Measurements from ENCODE around the gene GALNT17. TPM values are rescaled to one million over a fixed set of nuclear protein-coding genes. Genes with fewer than 3 reads are reported as not detected.
"Not testable (repeated sequence)": the region's sequence is repeated elsewhere in the genome, so short reads cannot be mapped to it uniquely, and the experiment has no call there.

Gene GALNT17
- polyA plus RNA-seq, 3 donors, result 3.3 to 5.7 (median 4.0) TPM

DNA sequence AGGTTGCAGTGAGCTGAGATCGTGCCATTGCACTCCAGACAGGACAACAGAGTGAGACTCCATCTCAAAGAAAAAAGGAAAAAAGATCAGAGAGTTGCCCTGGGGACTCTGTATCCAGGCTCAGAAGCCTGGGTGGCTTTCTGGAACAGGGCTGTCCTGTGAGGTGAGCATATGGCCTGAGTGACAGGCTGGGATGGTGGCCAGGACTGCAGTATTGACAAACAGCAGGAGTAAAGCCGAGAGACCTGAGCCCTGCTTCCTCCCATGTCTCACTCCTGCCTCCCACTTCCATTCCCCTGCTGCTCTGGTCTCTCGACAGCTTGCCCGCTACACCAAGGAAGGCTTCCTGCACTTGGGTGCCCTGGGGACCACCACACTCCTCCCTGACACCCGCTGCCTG is 578.5 kb downstream of the GALNT17 start:
- no peak for DNase-seq (ENCODE audit: extremely low read depth in 1 of 11, low read depth in 9 of 11, low spot score in 4 of 11)

DNA sequence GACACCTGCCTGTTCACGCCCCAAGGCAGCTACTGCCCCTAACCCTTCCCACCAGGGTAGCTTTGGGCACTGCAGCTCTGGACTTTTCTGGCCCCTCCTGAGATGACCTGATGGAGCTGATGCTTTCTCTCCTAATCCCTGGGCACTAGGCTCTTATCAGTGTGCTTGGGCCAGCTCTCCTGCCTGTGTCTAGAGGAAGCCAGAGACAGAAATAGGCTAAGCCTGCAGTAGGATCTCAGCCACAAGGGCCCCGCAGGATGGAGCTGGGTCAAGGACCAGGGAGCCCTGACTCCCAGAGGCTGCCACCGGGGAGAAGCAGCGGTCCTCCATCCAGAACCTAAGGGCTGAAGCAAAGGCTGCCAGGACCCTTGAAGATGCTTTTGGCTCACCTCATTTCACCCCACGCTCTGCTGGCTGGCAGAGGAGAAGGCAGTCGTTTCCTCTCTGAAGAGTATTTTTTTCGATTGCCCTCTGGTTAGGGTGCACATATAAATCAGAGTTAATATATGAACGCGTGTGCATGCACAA is 580.8 kb downstream of the GALNT17 start:
- DNase-seq (ENCODE audit: extremely low read depth in 1 of 11, low read depth in 9 of 11, low spot score in 4 of 11), result no peak

DNA sequence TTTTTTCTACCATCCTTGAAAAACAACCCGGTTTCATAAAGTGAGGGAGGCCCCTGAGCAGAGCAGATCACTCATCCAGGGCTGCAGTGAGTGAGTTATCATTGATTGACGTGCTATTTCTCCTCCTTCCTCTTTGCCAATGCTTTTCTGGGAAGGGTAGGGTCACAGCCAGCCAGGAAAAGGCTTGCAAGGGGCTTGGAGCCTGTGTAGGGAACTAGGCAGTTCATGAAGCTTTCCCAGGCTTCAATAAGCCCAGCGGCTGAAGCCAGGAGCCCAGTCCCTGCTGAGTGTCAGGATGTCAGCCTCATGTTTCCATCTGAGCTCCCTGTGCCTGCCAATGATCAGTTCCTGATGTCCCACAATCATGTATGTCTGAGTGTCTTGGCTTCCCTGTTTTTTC is 584.7 kb downstream of the GALNT17 start:
- no peak for DNase-seq (ENCODE audit: extremely low read depth in 1 of 11, low read depth in 9 of 11, low spot score in 4 of 11)

DNA sequence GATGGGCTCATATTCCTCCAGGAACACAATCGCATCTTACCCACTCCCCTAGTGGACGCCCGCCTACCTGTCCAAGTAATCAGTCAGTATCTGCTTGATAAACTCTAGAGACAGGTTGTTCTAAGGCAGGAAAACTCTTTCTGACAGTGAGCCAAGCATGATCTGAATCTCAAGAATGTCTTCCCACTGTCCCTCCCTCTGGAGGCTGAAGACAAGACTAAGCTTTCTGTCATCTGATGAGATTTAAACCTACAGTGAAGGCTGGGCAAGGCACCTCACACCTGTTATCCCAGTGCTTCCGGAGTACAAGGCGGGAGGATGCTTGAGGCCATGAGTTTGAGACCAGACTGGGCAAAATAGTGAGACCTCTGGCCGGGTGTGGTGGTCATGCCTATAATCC is 586.6 kb downstream of the GALNT17 start:
- DNase-seq (ENCODE audit: extremely low read depth in 1 of 11, low read depth in 9 of 11, low spot score in 4 of 11), result no peak

DNA sequence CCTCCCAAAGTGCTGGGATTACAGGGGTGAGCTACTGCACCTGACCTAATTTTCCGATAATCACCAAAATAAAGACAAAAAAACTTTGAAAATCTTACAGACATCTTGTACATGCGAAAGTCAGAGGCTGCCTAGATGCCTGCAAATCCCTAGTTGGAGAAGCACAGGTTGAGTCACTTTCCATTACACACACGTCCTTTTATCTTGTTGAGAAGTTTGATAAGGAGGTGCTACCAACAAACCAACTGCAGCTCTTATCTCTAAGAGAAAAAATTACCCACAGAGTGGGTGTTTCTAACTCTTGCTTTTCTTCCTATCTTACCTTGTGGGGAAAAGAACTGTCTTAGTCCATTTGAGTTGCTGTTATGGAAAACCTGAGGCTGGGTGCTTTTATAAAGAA is 589.8 kb downstream of the GALNT17 start:
- DNase-seq (ENCODE audit: extremely low read depth in 1 of 11, low read depth in 9 of 11, low spot score in 4 of 11), result no peak

DNA sequence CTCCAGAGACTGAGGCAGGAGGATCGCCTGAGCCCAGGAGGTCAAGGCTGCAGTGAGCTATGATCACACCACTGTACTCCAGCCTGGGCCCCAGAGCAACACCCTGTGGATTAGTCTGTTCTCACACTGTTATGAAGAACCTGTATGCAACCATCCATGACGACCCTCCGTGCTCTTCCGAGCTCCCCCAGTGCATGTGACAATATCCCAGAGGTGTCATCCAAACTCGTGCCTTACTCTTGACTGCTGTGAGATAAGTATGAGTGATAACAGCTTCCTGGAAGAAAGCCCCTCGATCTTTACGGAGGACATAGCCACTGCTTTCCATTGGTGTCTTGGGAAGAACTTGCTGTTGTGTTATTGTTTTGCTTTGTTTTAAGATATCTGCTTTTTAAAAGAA is 591.9 kb downstream of the GALNT17 start:
- no peak for DNase-seq (ENCODE audit: extremely low read depth in 1 of 11, low read depth in 9 of 11, low spot score in 4 of 11)

DNA sequence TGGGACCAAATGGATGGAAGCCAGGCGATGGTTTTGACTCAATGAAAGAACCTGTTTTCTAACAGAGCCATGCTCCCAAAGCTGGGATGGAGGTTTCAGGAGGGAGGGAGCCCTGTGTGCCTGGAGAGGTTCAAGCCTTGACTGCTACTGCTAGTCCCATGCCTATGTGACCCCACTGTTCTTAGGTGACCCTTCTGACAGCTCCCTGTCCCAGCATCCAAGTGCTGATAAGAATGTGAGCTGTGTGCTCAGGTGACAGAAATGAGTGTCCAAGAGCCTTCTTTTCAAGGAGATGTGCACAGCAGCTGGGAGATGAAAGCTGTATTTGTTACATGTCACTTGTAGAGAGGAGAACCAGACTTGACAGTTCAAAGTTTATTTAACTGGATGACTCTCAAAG is 595.4 kb downstream of the GALNT17 start:
- DNase-seq (ENCODE audit: extremely low read depth in 1 of 11, low read depth in 9 of 11, low spot score in 4 of 11), result no peak

DNA sequence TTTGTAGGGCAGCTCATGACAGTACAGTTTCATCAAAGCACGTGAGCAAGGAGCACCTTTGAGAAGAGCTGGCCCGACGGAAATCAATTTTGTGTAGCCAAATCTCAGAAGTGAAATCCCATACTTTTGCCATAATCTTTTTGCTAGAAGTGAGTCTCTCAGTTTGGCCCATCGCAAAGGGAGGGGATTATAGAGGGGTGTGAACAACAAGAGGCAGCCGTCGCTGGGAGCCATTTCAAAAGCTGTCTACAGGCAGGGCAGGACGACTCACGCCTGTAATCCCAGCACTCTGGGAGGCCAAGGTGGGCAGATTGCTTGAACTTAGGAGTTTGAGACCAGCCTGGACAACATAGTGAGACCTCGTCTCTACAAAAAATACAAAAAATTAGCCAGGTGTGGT is 599.8 kb downstream of the GALNT17 start:
- DNase-seq (ENCODE audit: extremely low read depth in 1 of 11, low read depth in 9 of 11, low spot score in 4 of 11), result no peak

DNA sequence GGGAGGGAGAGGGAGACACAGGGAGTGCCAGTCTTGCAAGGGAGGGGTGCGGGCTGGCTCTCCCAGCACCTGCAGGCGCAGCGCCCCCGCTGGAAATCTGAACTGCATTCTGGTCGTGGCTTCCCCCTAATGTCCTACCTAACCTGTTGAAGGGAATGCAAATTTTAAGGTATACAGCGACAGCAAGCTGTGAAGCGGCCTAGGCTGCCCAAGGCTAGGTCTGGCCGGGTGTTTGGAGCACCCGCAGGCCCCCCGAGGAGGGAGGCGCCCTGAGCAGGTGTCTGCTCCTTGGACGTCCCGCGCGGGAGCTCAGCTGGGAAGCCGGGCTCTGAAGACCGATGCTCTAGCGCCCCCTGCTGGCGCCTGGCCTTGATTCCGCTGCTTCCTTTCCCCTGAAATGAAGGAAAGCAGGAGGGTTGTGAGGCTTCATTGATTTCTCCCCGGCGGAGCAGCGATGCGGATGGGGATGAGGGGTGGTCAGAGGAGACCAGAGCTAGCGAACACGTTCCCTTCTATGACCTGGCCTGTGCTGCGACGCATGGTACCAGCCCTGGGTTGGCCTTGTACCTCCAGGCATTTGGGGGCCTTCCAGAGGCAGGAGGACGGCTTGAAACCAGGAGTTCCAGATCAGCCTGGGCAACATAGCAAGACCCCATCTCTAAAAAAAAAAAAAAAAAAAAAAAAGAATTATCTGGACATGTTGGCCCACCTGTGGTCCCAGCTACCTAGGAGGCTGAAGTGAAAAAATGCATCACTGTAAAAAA is 601.3 kb downstream of the GALNT17 start:
- peak; percentile 65 to 85 (median 73) for DNase-seq (ENCODE audit: extremely low read depth in 1 of 11, low read depth in 9 of 11, low spot score in 4 of 11)

DNA sequence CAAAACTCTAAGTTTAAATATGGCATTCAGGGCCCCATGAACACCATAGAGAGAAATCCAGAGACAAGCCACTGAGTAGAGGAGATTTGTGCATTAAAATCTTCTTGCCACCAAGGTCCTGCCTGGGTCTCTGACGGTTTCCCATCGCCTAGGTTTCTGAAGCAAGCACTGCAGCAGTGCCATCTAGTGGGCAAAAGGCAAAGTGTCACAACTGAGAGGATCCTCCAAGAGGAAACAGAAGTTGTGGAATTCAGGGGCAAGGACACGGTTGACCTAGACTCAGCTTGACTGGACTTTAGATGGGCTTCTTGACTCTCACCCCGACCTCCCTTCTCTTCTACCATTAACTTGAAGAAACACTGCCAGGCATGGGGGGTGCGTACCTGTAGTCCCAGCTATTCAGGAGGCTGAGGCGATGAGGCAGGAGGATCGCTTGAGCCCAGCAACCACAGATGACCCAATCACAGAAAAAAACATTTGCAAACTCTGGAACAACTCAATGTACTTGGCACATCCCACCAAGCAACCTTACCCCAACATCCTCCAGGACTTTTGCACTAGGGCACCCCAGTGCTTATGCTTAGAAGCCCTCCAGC is 604.1 kb downstream of the GALNT17 start:
- DNase-seq (ENCODE audit: extremely low read depth in 1 of 11, low read depth in 9 of 11, low spot score in 4 of 11), result peak; percentile 61 to 83 (median 74)

DNA sequence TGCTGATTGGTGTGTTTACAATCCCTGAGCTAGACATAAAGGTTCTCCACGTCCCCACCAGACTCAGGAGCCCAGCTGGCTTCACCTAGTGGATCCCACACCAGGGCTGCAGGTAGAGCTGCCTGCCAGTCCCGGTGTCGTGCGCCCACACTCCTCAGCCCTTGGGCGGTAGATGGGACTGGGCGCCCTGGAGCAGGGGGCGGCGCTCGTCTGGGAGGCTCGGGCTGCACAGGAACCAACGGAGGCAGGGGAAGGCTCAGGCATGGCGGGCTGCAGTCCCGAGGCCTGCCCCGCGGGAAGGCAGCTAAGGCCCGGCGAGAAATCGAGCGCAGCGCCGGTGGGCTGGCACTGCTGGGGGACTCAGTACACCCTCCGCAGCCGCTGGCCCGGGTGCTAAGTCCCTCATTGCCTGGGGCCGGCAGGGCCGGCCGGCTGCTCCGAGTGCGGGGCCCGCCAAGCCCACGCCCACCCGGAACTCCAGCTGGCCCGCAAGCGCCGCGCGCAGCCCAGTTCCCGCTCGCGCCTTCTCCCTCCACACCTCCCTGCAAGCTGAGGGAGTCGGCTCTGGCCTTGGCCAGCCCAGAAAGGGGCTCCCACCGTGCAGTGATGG is 606.1 kb downstream of the GALNT17 start:
- not testable (repeated sequence) for DNase-seq (ENCODE audit: extremely low read depth in 1 of 11, low read depth in 9 of 11, low spot score in 4 of 11)

DNA sequence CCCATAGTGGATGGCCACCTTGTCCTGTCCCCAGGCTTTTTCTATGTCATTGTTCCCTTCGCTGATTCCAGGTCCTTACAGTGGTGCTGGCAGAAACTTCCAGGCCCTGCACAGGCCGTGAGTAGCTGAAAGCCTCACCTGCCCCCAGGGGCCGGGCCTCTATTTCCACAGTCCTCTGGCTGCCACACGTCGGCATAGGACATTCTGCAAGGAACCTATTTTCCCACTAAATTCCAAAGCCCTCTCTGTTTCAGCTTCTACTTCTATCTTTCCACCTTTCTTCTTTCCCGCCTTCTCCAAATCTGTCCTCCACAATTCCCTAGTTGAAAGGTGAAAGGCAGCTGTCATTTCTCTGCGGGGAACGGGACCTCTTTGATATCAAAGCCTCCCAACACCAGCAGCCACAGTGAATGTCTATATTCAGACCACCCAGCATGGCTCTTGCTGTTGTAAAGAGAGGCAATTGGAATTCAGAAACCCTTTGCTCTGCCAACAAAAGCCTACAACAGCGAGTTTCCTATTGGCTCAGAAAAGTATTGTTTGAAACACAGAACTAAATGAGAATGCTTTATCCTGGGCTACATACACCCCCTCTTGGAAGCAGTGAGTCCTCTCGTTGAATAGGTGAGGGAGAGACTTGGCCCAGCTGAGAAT is 607.7 kb downstream of the GALNT17 start:
- no peak for DNase-seq (ENCODE audit: extremely low read depth in 1 of 11, low read depth in 9 of 11, low spot score in 4 of 11)

DNA sequence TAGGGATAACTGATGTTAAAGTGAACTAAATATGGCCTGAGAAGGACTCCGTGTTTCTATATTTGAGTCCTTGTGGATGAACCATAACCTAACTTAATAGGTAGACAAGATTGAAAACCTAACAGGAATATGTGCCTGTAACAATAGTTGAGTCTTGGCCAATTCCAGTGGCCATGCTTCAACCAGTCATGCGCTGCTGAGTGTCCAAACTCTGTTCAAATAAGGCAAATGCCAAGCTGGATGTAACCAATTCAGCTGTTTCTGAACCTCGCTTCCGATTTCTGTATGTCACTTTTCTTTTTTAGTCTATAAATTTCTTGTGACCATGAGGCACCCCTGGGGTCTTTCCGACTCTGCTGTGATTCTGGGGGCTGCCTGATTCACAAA is 608.2 kb downstream of the GALNT17 start:
- DNase-seq (ENCODE audit: extremely low read depth in 1 of 11, low read depth in 9 of 11, low spot score in 4 of 11), result no peak

DNA sequence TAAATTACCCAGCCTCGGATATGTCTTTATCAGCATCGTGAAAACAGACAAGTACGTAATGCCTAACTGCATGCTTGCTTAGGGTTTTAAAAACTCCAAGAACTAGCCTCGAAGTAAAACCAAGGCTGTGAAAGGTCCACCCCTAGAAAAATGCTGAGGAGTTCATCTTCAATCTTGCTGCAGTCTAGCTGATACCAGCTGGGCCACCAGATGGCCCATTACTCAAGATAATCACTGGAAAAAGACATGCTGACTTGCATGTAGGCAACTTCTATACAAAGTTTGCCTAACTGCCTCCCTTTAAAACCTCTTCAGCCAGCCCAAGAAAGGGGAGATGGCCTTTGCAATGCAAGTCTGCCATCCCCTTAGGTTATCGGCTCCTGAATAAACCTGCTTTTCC is 614.1 kb downstream of the GALNT17 start:
- no peak for DNase-seq (ENCODE audit: extremely low read depth in 1 of 11, low read depth in 9 of 11, low spot score in 4 of 11)

DNA sequence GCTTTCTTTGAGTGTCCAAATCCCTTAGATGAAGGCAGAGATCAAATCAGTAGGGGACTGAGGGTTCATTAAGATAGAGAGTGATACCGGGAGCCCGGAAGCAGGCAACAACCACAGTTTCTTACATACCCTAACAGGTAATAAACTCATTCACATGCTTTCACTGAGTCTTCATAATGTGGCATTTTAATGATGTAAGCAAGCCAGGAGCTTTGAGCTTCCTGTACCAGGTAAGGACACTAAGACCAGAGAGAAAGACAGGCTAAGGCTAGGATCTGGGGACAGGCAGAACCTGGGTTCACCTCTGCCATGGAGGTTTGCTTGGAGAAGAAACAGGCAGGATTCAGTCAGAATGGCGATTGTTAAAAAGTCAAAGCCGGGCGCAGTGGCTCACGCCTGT is 618.3 kb downstream of the GALNT17 start:
- DNase-seq (ENCODE audit: extremely low read depth in 1 of 11, low read depth in 9 of 11, low spot score in 4 of 11), result no peak

DNA sequence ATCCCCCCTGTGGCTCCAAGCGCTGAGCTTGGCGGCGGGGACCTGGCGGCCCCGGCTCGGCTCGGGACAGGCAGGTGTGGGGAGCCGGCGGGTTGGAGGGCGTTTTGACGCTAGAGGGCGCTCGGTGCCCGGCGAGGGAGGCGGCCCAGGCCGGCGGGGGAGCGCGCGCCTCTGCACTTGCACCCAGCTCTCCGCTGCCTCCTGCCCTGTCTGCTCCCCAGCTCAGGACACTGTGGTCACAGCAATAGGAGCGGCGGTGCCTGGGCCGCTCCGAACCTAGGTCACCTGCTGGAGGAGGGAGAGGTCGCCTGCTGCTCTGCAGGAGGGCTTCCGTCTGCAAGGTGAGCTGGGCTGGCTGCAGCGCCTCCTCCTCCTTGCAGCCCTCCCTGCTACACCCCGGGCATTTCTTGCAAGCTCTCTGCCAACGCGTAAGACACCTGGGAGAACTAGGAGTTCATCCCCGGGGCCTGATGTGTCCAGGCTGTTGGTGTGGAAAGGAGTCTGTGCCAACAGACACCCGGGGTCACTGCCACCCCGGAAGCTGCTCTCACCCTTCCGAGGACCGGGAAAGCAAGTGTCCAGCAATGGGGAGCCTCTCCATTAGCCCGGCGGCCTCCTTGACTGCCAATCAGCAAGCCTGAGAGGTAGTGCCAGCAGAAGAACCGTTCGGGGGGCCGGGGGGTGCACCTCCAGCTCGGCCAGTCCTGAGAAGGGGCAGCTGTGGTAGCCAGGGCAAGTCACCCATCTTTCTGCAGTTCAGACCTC is 620.4 kb downstream of the GALNT17 start:
- peak in 5 of 11 donors; percentile 26 to 49 (median 27) for DNase-seq (ENCODE audit: extremely low read depth in 1 of 11, low read depth in 9 of 11, low spot score in 4 of 11)

DNA sequence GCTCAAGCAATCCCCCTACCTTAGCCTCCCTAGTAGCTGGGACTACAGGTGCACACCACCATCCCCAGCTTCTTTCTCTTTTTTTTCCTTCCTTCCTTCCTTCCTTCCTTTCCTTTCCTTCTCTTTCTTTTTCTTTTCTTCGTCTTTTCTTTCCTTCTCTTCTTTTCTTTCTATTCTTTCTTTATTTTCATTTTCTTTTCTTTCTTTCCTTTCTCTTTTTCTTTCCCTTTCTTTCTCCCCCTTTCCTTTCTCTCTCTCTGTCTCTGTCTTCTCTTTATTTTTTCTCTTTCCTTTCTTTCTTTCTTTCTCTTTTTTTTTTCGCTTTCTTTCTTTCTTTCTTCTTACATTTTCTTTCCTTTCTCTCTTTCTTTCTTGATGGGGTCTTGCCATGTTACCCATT is 621.3 kb downstream of the GALNT17 start:
- no peak for DNase-seq (ENCODE audit: extremely low read depth in 1 of 11, low read depth in 9 of 11, low spot score in 4 of 11)

DNA sequence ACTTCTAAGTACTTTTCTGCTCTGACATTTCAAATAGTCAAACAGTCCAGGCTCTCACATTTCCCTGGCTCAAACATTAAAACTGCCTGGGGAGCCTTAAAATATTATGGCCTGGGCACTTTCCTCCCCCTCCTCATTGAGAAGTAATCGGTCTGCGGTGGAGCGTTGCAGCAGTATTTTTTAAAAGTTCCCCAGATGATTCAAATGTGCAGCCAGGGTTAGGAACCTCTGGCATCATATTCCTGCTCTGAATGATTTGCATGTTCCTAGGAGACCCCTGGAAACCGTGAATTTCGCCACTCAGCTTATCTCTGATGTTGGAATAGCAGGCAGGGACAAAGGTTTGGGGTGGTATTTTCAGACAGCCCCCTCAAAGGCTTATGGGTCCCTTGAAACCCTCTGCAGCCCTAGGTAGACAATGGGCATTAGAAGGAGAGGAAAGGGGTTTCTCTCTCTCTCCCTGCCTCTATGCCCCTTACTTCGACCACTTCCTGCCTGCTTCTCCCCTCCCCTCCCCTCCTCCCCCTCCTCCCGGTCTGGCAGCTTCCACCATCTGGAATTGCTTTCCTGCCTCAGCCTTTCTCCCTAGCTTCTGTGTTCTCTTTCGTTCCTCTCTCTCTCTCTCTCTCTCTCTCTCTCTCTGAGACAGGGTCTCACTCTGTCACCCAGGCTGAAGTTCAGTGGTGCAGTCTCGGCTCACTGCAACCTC is 622.2 kb downstream of the GALNT17 start:
- DNase-seq (ENCODE audit: extremely low read depth in 1 of 11, low read depth in 9 of 11, low spot score in 4 of 11), result peak in 5 of 11 donors; percentile 15 to 28 (median 21)
